ENCODE data around the gene NPIPB8. TPM values are rescaled to one million over a fixed set of nuclear protein-coding genes. Genes with fewer than 3 reads are reported as not detected.
A peak's percentile ranks its signal among the peaks of the same experiment; 100 is the strongest.
"Not testable (repeated sequence)": the region's sequence is repeated elsewhere in the genome, so short reads cannot be mapped to it uniquely, and the experiment has no call there.

The NPIPB8 gene
- total RNA-seq, 4 donors from 2014 or later = 1.3 to 2.4 TPM; not detected in 2

GRCh38 chr16:28615486-28616223 is 22.2 kb upstream of the NPIPB8 start:
- not testable (repeated sequence) for H3K27ac ChIP-seq, H3K9me3 ChIP-seq, H3K36me3 ChIP-seq, H3K4me1 ChIP-seq, H3K27me3 ChIP-seq, H3K4me3 ChIP-seq
- peak in 1 of 2 donors; percentile 52 for DNase-seq (ENCODE audit: low spot score in 2 of 2)
- 43 to 45% methylated on average over 17 to 18 of the region's 24 CpGs for WGBS, 2 donors
- TF ChIP-seq CTCF (IDR thresholded peaks at IDR 0.05) = peak; percentile 62 to 69 (median 67)

DNA sequence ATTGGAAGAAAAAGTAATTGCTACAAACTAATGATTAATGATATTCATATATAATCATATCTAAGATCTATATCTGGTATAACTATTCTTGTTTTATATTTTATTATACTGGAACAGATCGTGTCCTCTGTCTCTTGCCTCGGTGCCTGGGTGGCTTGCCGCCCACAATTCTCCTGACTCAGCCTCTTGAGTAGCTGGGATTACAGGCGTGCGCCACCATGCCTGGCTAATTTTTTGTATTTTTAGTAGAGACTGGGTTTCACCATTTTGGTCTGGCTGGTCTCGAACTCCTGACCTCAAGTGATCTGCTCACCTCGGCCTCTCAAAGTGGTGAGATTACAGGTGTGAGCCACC is 21.7 kb upstream of the NPIPB8 start:
- not testable (repeated sequence) for H3K9me3 ChIP-seq; H3K27ac ChIP-seq; H3K27me3 ChIP-seq; H3K4me3 ChIP-seq; H3K36me3 ChIP-seq; H3K4me1 ChIP-seq; DNase-seq (ENCODE audit: low spot score in 2 of 2)
- WGBS, 2 donors = 74 to 75% methylated on average over 7 of the region's 7 CpGs

GRCh38 chr16:28616636-28617035 is 21.2 kb upstream of the NPIPB8 start:
- H3K4me1 ChIP-seq = no peaks in the 10 kb centered on the region
- H3K27ac ChIP-seq = no peak overlapping the region
- H3K4me3 ChIP-seq = no peak overlapping the region
- TF ChIP-seq CTCF (IDR thresholded peaks at IDR 0.05) (no peak), EP300 (IDR thresholded peaks at IDR 0.05) (no peak), POLR2A (IDR thresholded peaks at IDR 0.05) (no peak)
- no peaks in the 10 kb centered on the region for H3K36me3 ChIP-seq
- no peaks in the 10 kb centered on the region for H3K9me3 ChIP-seq
- no peak for DNase-seq (ENCODE audit: low spot score in 2 of 2)
- 67 to 79% methylated on average over 7 of the region's 7 CpGs for WGBS, 2 donors
- no peaks in the 10 kb centered on the region for H3K27me3 ChIP-seq

- H3K9me3 ChIP-seq = no peaks in the 10 kb centered on the region
- H3K27ac ChIP-seq = no peak overlapping the region
- no peak for DNase-seq (ENCODE audit: low spot score in 2 of 2)
- H3K4me1 ChIP-seq = peaks cover 0 to 6% (median 0%) of the 10 kb centered on the region in 4 donors
- TF ChIP-seq EP300 (IDR thresholded peaks at IDR 0.05) (no peak), CTCF (IDR thresholded peaks at IDR 0.05) (no peak), POLR2A (IDR thresholded peaks at IDR 0.05) (no peak)
- H3K27me3 ChIP-seq = no peaks in the 10 kb centered on the region
- 55 to 62% methylated on average over 4 of the region's 4 CpGs for WGBS, 2 donors
- H3K36me3 ChIP-seq = no peaks in the 10 kb centered on the region
- no peak overlapping the region for H3K4me3 ChIP-seq
These were observed 20.0 kb upstream of the NPIPB8 start for GRCh38 chr16:28617874-28618273.

DNA sequence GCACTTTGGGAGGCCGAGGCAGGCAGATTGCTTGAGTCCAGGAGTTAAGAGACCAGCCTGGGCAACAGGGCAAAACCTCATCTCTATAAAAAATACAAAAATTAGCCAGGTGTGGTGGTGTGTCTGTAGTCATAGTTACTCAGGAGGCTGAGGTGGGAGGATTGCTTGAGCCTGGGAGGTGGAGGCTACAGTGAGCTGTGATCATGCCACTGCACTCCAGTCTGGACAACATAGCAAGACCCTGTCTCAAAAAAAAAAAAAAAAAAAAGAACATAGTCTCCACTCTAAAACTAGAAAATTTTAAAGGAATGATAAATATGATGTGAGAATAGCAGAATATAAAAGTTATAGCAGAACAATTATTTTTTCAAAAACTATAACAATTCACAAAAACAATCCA is 17.5 kb upstream of the NPIPB8 start:
- DNase-seq (ENCODE audit: low spot score in 2 of 2); H3K27ac ChIP-seq; H3K9me3 ChIP-seq; H3K36me3 ChIP-seq; H3K4me3 ChIP-seq: not testable (repeated sequence)
- WGBS, 2 donors = 82 to 88% methylated on average over 1 of the region's 1 CpG
- H3K4me1 ChIP-seq = peaks cover 0 to 13% (median 0%) of the 10 kb centered on the region in 4 donors
- H3K27me3 ChIP-seq = peaks cover 0 to 14% of the 10 kb centered on the region in 2 donors

GRCh38 chr16:28621481-28622155 is 16.2 kb upstream of the NPIPB8 start:
- TF ChIP-seq EP300 (IDR thresholded peaks at IDR 0.05) (no peak), POLR2A (IDR thresholded peaks at IDR 0.05) (no peak), CTCF (IDR thresholded peaks at IDR 0.05) (no peak)
- Histone ChIP-seq H3K9me3 (no peaks in the 10 kb centered on the region), H3K4me3 (no peak overlapping the region), H3K27ac (no peak overlapping the region), H3K36me3 (no peaks in the 10 kb centered on the region), H3K4me1 (peaks cover 0 to 13% (median 0%) of the 10 kb centered on the region in 4 donors), H3K27me3 (peaks cover 0 to 14% of the 10 kb centered on the region in 2 donors)
- DNase-seq (ENCODE audit: low spot score in 2 of 2) = no peak
- WGBS, 2 donors = 69 to 81% methylated on average over 7 of the region's 7 CpGs

- not testable (repeated sequence) for H3K9me3 ChIP-seq; H3K36me3 ChIP-seq; DNase-seq (ENCODE audit: low spot score in 2 of 2)
- Histone ChIP-seq H3K27ac (peak overlapping the region in 2 of 4 donors; percentile 10 to 51), H3K27me3 (peaks cover 0 to 14% of the 10 kb centered on the region in 2 donors), H3K4me3 (peak overlapping the region; percentile 40 to 61 (median 51)), H3K4me1 (peaks cover 0 to 13% (median 0%) of the 10 kb centered on the region in 4 donors)
- WGBS, 2 donors = 41 to 55% methylated on average over 20 to 24 of the region's 24 CpGs
These were observed 15.2 kb upstream of the NPIPB8 start for GRCh38 chr16:28622532-28623171.
